Testis (tissue), 3 donors: ENCODE measurements around the gene DUSP2. TPM values are rescaled to one million over a fixed set of nuclear protein-coding genes. Genes with fewer than 3 reads are reported as not detected.

ENCODE experiments used
- DNase-seq: peaks from one replicate; pipeline ENCODE4 v3.0.0-alpha.2; 2019
- H3K27ac ChIP-seq, 2 donors: fragments of 200-600 bp; sonication (generic); one replicate each; pipeline ENCODE4 v1.5.1; 2019
- H3K27me3 ChIP-seq: fragments of 200-600 bp; sonication (generic); one replicate; pipeline ENCODE4 v1.5.1; 2019
- H3K36me3 ChIP-seq: fragments of 200-600 bp; sonication (generic); one replicate; pipeline ENCODE4 v1.5.1; 2017; ENCODE audit warnings: low read depth; ENCODE audit errors: missing control alignments
- H3K4me1 ChIP-seq: fragments of 200-600 bp; sonication (generic); one replicate; pipeline ENCODE4 v1.5.1; 2019
- H3K4me3 ChIP-seq, 2 donors: fragments of 200-600 bp; sonication (generic); one replicate each; pipeline ENCODE4 v1.5.1; 2017 to 2019
- H3K9me3 ChIP-seq: fragments of 200-600 bp; sonication (generic); one replicate; pipeline ENCODE4 v1.5.1; 2017
- CTCF ChIP-seq, 3 experiments: fragments of 450-650 bp in 2 of 3; fragments of 200-600 bp in 1 of 3; sonication (generic) in 1 of 3; IDR thresholded peaks; one replicate each; pipeline ENCODE4 v1.5.1; 2016 to 2019; ENCODE audit warnings: antibody characterized with exemption in 3 of 3, mild to moderate bottlenecking in 2 of 3, moderate library complexity in 1 of 3
- POLR2A ChIP-seq: fragments of 450-650 bp; IDR thresholded peaks from one replicate; pipeline ENCODE4 v1.6.1; 2017; ENCODE audit warnings: antibody characterized with exemption, mild to moderate bottlenecking, moderate library complexity
- WGBS, 2 donors: methylation state at CpG; one replicate each; pipeline ENCODE4 v1.1.5; 2018; 5-methylcytosine and 5-hydroxymethylcytosine counted together
- intact Hi-C: fragments of 100-400 bp; cut with DNase I; formaldehyde crosslinking; loops from one replicate; pipeline ENCODE4 v1.15.1; 2023; ENCODE audit warnings: low total_unique reads
- polyA plus RNA-seq: library from polyadenylated mRNA; stranded (reverse); fragments of 350-450 nt; fragmentation: Illumina TruSeq; extraction: RNeasy Lipid Tissue Mini Kit (QIAGEN cat#74804); gene quantifications from one replicate; pipeline ENCODE4 v1.2.3, GENCODE V29; 2014; ENCODE audit warnings: low read depth, low replicate concordance; ENCODE audit not compliant: insufficient read depth
- total RNA-seq, 2 donors: library from RNA; depleted of rRNA; stranded (reverse); fragments of >200 nt; gene quantifications; one replicate each; pipeline ENCODE4 v1.2.3, GENCODE V29; 2016

The DUSP2 gene
- total and polyA plus RNA-seq, 3 donors from 2014 or later = 5.7 to 16.5 (median 6.3) TPM

GRCh38 chr2:96180002-96180401 is 34.8 kb upstream of the DUSP2 start:
- no peak overlapping the region for H3K4me3 ChIP-seq
- no peak for DNase-seq
- WGBS, 2 donors = 95 to 100% methylated on average over 1 of the region's 1 CpG
- H3K36me3 ChIP-seq = no peaks in the 10 kb centered on the region
- H3K9me3 ChIP-seq = no peaks in the 10 kb centered on the region
- no peaks in the 10 kb centered on the region for H3K4me1 ChIP-seq
- H3K27ac ChIP-seq = no peak overlapping the region
- TF ChIP-seq CTCF (IDR thresholded peaks at IDR 0.05) (no peak), POLR2A (no peak)
- no peaks in the 10 kb centered on the region for H3K27me3 ChIP-seq
- intact Hi-C loops = no loop called here

- TF ChIP-seq CTCF (IDR thresholded peaks at IDR 0.05) (no peak), POLR2A (no peak)
- WGBS, 2 donors = 57 to 62% methylated on average over 4 of the region's 4 CpGs
- Histone ChIP-seq H3K36me3 (no peaks in the 10 kb centered on the region), H3K4me1 (no peaks in the 10 kb centered on the region), H3K9me3 (no peaks in the 10 kb centered on the region), H3K27ac (no peak overlapping the region), H3K4me3 (no peak overlapping the region), H3K27me3 (no peaks in the 10 kb centered on the region)
- intact Hi-C loops = no loop called here
- no peak for DNase-seq
Observed at GRCh38 chr2:96176661-96177060, 31.4 kb upstream of the DUSP2 start.

- Histone ChIP-seq H3K27me3 (no peaks in the 10 kb centered on the region), H3K27ac (no peak overlapping the region), H3K36me3 (no peaks in the 10 kb centered on the region), H3K4me3 (no peak overlapping the region), H3K4me1 (no peaks in the 10 kb centered on the region), H3K9me3 (no peaks in the 10 kb centered on the region)
- DNase-seq = no peak
- intact Hi-C loops = no loop called here
- TF ChIP-seq CTCF (IDR thresholded peaks at IDR 0.05) (no peak), POLR2A (no peak)
- WGBS, 2 donors = 67 to 90% methylated on average over 6 of the region's 6 CpGs
Observed at GRCh38 chr2:96175951-96176350, 30.7 kb upstream of the DUSP2 start.

- peak; percentile 81 for DNase-seq
- Histone ChIP-seq H3K9me3 (no peaks in the 10 kb centered on the region), H3K36me3 (no peaks in the 10 kb centered on the region), H3K27ac (no peak overlapping the region), H3K4me1 (no peaks in the 10 kb centered on the region), H3K27me3 (no peaks in the 10 kb centered on the region), H3K4me3 (no peak overlapping the region)
- WGBS, 2 donors = 61 to 65% methylated on average over 8 of the region's 8 CpGs
- intact Hi-C loops = no loop called here
- no peak for TF ChIP-seq POLR2A
- TF ChIP-seq CTCF (IDR thresholded peaks at IDR 0.05) = peak; percentile 57 to 80 (median 61)
Observed at GRCh38 chr2:96174251-96175144, 29.3 kb upstream of the DUSP2 start.

GRCh38 chr2:96171831-96172230 is 26.6 kb upstream of the DUSP2 start:
- no peaks in the 10 kb centered on the region for H3K9me3 ChIP-seq
- TF ChIP-seq POLR2A (no peak), CTCF (IDR thresholded peaks at IDR 0.05) (no peak)
- no peak overlapping the region for H3K27ac ChIP-seq
- intact Hi-C loops = no loop called here
- no peaks in the 10 kb centered on the region for H3K36me3 ChIP-seq
- H3K4me3 ChIP-seq = no peak overlapping the region
- peaks cover 4% of the 10 kb centered on the region for H3K4me1 ChIP-seq
- 87 to 93% methylated on average over 15 of the region's 15 CpGs for WGBS, 2 donors
- no peaks in the 10 kb centered on the region for H3K27me3 ChIP-seq
- DNase-seq = no peak
